HepG2 (cell line): ENCODE results near the gene USP15. TPM values are rescaled to one million over a fixed set of nuclear protein-coding genes. Genes with fewer than 3 reads are reported as not detected.

Source experiments
- DR1 ChIP-seq: sonication (generic); formaldehyde crosslinking; IDR thresholded peaks from 2 replicates; pipeline ENCODE4 v1.8.0; 2021; ENCODE audit warnings: mild to moderate bottlenecking, missing genetic modification reagents, inconsistent platforms
- E2F2 ChIP-seq: sonication (generic); formaldehyde crosslinking; IDR thresholded peaks from 2 replicates; pipeline ENCODE4 v1.4.0; 2020; ENCODE audit warnings: missing genetic modification reagents, borderline replicate concordance
- FOSL2 ChIP-seq: sonication (generic); formaldehyde crosslinking; IDR thresholded peaks from 2 replicates; pipeline ENCODE4 v1.4.0; 2020; ENCODE audit warnings: missing genetic modification reagents
- FOXO4 ChIP-seq: sonication (generic); formaldehyde crosslinking; conservative IDR thresholded peaks from 2 replicates; pipeline ENCODE4 v1.8.1; 2023; ENCODE audit warnings: missing genetic modification reagents
- HBP1 ChIP-seq: IDR thresholded peaks from 2 replicates; pipeline ENCODE4 v1.6.1; 2016; ENCODE audit warnings: low read depth, control low read depth
- ISL2 ChIP-seq: sonication (generic); formaldehyde crosslinking; IDR thresholded peaks from 2 replicates; pipeline ENCODE4 v1.5.0; 2020; ENCODE audit warnings: missing genetic modification reagents
- ISX ChIP-seq: sonication (generic); formaldehyde crosslinking; conservative IDR thresholded peaks from 2 replicates; pipeline ENCODE4 v1.5.0; 2020; ENCODE audit warnings: missing genetic modification reagents
- MTA1 ChIP-seq: sonication (generic); formaldehyde crosslinking; IDR thresholded peaks from 2 replicates; pipeline ENCODE4 v1.4.0; 2020; ENCODE audit warnings: missing genetic modification reagents, mild to moderate bottlenecking, borderline replicate concordance
- PCBP1 ChIP-seq: fragments of 200-400 bp; formaldehyde crosslinking; IDR thresholded peaks from 2 replicates; pipeline ENCODE4 v1.6.1; 2017; ENCODE audit warnings: mild to moderate bottlenecking, low read depth, low read length, borderline replicate concordance
- POGZ ChIP-seq: sonication (generic); formaldehyde crosslinking; IDR thresholded peaks from 2 replicates; pipeline ENCODE4 v1.4.0; 2020; ENCODE audit warnings: mild to moderate bottlenecking, missing genetic modification reagents
- PRPF4 ChIP-seq: fragments of 200-400 bp; formaldehyde crosslinking; IDR thresholded peaks from 2 replicates; pipeline ENCODE4 v1.6.1; 2016; ENCODE audit warnings: low read length, low read depth; ENCODE audit not compliant: poor library complexity, severe bottlenecking
- RBFOX2 ChIP-seq: fragments of 200-400 bp; formaldehyde crosslinking; IDR thresholded peaks from 2 replicates; pipeline ENCODE4 v1.6.1; 2017; ENCODE audit warnings: low read depth, mild to moderate bottlenecking, low read length
- REL ChIP-seq: sonication (generic); formaldehyde crosslinking; conservative IDR thresholded peaks from 2 replicates; pipeline ENCODE4 v1.8.0; 2022; ENCODE audit warnings: mild to moderate bottlenecking, missing genetic modification reagents, moderate library complexity
- SMYD3 ChIP-seq: sonication (generic); formaldehyde crosslinking; IDR thresholded peaks from 2 replicates; pipeline ENCODE4 v1.8.1; 2023; ENCODE audit warnings: mild to moderate bottlenecking, missing genetic modification reagents
- SOX6 ChIP-seq, 2 experiments: fragments of 450-650 bp in 1 of 2; sonication (generic) in 1 of 2; formaldehyde crosslinking in 1 of 2; IDR thresholded peaks; 2 replicates each; pipeline versions ENCODE4 v1.4.0 to v1.6.1; 2017 to 2020; ENCODE audit warnings: antibody characterized with exemption in 1 of 2, mild to moderate bottlenecking in 1 of 2, missing genetic modification reagents in 1 of 2
- STAG1 ChIP-seq: sonication (generic); formaldehyde crosslinking; IDR thresholded peaks from 2 replicates; pipeline ENCODE4 v1.4.0; 2020; ENCODE audit warnings: missing genetic modification reagents
- ZBTB7B ChIP-seq: sonication (generic); formaldehyde crosslinking; IDR thresholded peaks from 2 replicates; pipeline ENCODE4 v1.4.0; 2020; ENCODE audit warnings: missing genetic modification reagents
- ZFP36L2 ChIP-seq: sonication (generic); formaldehyde crosslinking; IDR thresholded peaks from 2 replicates; pipeline ENCODE4 v1.4.0; 2020; ENCODE audit warnings: missing genetic modification reagents
- ZGPAT ChIP-seq: IDR thresholded peaks from 2 replicates; pipeline ENCODE4 v1.6.1; 2016; ENCODE audit warnings: mild to moderate bottlenecking
- ZMYM4 ChIP-seq: sonication (generic); formaldehyde crosslinking; IDR thresholded peaks from 2 replicates; pipeline ENCODE4 v1.8.1; 2023; ENCODE audit warnings: mild to moderate bottlenecking, missing genetic modification reagents
- ZNF121 ChIP-seq: sonication (generic); formaldehyde crosslinking; IDR thresholded peaks from 2 replicates; pipeline ENCODE4 v1.5.0; 2020; ENCODE audit warnings: mild to moderate bottlenecking, missing genetic modification reagents
- ZNF292 ChIP-seq: sonication (generic); formaldehyde crosslinking; IDR thresholded peaks from 2 replicates; pipeline ENCODE4 v1.8.1; 2022; ENCODE audit warnings: mild to moderate bottlenecking, low read depth, missing genetic modification reagents, borderline replicate concordance
- ZNF446 ChIP-seq: sonication (generic); formaldehyde crosslinking; IDR thresholded peaks from 2 replicates; pipeline ENCODE4 v1.5.0; 2020; ENCODE audit warnings: mild to moderate bottlenecking, missing genetic modification reagents
- ZNF451 ChIP-seq: sonication (generic); formaldehyde crosslinking; IDR thresholded peaks from 2 replicates; pipeline ENCODE4 v1.5.0; 2020; ENCODE audit warnings: mild to moderate bottlenecking, missing genetic modification reagents
- ZNF556 ChIP-seq: sonication (generic); formaldehyde crosslinking; IDR thresholded peaks from 2 replicates; pipeline ENCODE4 v1.4.0; 2020; ENCODE audit warnings: mild to moderate bottlenecking, missing genetic modification reagents, borderline replicate concordance
- polyA plus RNA-seq, 8 experiments: library from polyadenylated mRNA; depleted of rRNA in 3 of 8; stranded (reverse) in 7 of 8; unstranded in 1 of 8; fragments of >200 nt; fragmentation: Illumina TruSeq in 4 of 8; extraction: Trizol in 4 of 8; gene quantifications; 2 replicates each; pipeline versions ENCODE4 v1.2.1 to v1.2.3, GENCODE V29; 2011 to 2016; ENCODE audit warnings: low read depth in 4 of 8, missing spikeins in 1 of 8, mixed read lengths in 1 of 8; ENCODE audit not compliant: insufficient read depth in 1 of 8
- total RNA-seq, 5 experiments: library from RNA; depleted of rRNA; stranded (reverse); fragments of >200 nt; fragmentation: Illumina TruSeq; extraction: Trizol; gene quantifications; 2 replicates each; pipeline ENCODE4 v1.2.3, GENCODE V29; 2016; ENCODE audit warnings: low read depth in 1 of 5

USP15 gene
- total and polyA plus RNA-seq, 2 of the 13 experiments (the other 11 are each of a cell fraction or from before 2014, with no cell fraction given) = 17.3 to 51.7 TPM

GRCh38 chr12:62436164-62436503, 175.9 kb downstream of the USP15 start (continued):
- TF ChIP-seq ZGPAT (CRISPR knock-in tag) (0 out of 2 replicates have a peak, but pooled peaks have one; percentile 14), REL (CRISPR knock-in tag) (no peak), ZMYM4 (CRISPR knock-in tag) (0 out of 2 replicates have a peak, but pooled peaks have one; percentile 31), MTA1 (0 out of 2 replicates have a peak, but pooled peaks have one; percentile 6), PCBP1 (no peak), SMYD3 (CRISPR knock-in tag) (no peak), ZBTB7B (CRISPR knock-in tag) (no peak), POGZ (CRISPR knock-in tag) (no peak), E2F2 (CRISPR knock-in tag) (no peak), ISX (CRISPR knock-in tag) (no peak), SOX6 (IDR thresholded peaks at IDR 0.05) (no peak), SOX6 (CRISPR knock-in tag; IDR thresholded peaks at IDR 0.05) (0 out of 2 replicates have a peak, but pooled peaks have one; percentile 7), RBFOX2 (no peak), ZNF121 (CRISPR knock-in tag) (no peak), ZNF446 (no peak), STAG1 (CRISPR knock-in tag) (0 out of 2 replicates have a peak, but pooled peaks have one; percentile 7), ZNF556 (CRISPR knock-in tag) (0 out of 2 replicates have a peak, but pooled peaks have one; percentile 13), ZNF292 (CRISPR knock-in tag) (0 out of 2 replicates have a peak, but pooled peaks have one; percentile 14), ZFP36L2 (no peak), ISL2 (CRISPR knock-in tag) (no peak), HBP1 (CRISPR knock-in tag) (no peak), PRPF4 (no peak), ZNF451 (CRISPR knock-in tag) (0 out of 2 replicates have a peak, but pooled peaks have one; percentile 52), FOSL2 (no peak), FOXO4 (CRISPR knock-in tag) (0 out of 2 replicates have a peak, but pooled peaks have one; percentile 76), DR1 (CRISPR knock-in tag) (no peak)
